Loucy (cell line): ENCODE measurements around the gene NOL6.

Experiments used
- EZH2phosphoT487 ChIP-seq: fragments of 200-600 bp; IDR thresholded peaks from 2 replicates; pipeline ENCODE4 v1.6.1; 2018; ENCODE audit warnings: antibody characterized with exemption, mild to moderate bottlenecking, moderate library complexity, borderline replicate concordance
- TF ChIP-seq, protein P1 (sequence below): fragments of 200-600 bp; sonication (generic); conservative IDR thresholded peaks from 2 replicates; pipeline ENCODE4 v1.5.1; 2014; ENCODE audit warnings: mild to moderate bottlenecking, antibody characterized with exemption, low read length

DNA sequence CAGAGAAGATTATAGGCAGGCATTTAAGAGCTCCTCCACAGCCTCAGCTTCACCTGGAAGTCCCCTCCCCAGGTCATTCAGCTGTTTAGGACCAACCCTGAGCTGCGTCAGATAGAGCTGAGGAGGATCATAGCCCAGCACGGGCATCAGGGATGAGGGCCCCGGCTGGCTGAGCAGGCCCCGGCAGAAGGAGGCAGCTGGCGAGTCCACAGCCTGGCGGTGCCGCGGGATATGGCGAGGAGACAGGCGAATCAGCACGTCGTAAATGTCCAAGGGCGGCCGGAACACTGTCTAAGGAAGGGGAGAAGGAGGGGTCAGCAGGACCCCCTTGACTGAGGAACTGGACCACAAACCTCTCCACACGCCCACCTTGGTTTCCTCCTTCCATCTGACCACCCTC lies 10.6 kb downstream of the NOL6 start:
- TF ChIP-seq, protein P1, sequence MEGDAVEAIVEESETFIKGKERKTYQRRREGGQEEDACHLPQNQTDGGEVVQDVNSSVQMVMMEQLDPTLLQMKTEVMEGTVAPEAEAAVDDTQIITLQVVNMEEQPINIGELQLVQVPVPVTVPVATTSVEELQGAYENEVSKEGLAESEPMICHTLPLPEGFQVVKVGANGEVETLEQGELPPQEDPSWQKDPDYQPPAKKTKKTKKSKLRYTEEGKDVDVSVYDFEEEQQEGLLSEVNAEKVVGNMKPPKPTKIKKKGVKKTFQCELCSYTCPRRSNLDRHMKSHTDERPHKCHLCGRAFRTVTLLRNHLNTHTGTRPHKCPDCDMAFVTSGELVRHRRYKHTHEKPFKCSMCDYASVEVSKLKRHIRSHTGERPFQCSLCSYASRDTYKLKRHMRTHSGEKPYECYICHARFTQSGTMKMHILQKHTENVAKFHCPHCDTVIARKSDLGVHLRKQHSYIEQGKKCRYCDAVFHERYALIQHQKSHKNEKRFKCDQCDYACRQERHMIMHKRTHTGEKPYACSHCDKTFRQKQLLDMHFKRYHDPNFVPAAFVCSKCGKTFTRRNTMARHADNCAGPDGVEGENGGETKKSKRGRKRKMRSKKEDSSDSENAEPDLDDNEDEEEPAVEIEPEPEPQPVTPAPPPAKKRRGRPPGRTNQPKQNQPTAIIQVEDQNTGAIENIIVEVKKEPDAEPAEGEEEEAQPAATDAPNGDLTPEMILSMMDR, result no peak
- no peak for TF ChIP-seq EZH2phosphoT487
